GM12878 (cell line): Measurements from ENCODE around the gene ATP6V0E1. TPM values are rescaled to one million over a fixed set of nuclear protein-coding genes. Genes with fewer than 3 reads are reported as not detected.
A peak's percentile ranks its signal among the peaks of the same experiment; 100 is the strongest.

Experiments used
- ATF7 ChIP-seq: fragments of 450-650 bp; IDR thresholded peaks from 2 replicates; pipeline ENCODE4 v1.6.1; 2016; ENCODE audit warnings: low read depth, mild to moderate bottlenecking
- CEBPB ChIP-seq, 2 experiments: fragments of 150-350 bp in 1 of 2; IDR thresholded peaks; 2 replicates each; pipeline ENCODE4 v1.6.1; 2012 to 2014; ENCODE audit warnings: low read depth in 2 of 2, low read length in 2 of 2, borderline replicate concordance in 1 of 2, inconsistent platforms in 1 of 2
- CHD4 ChIP-seq: fragments of 200-600 bp; sonication (generic); IDR thresholded peaks from 2 replicates; pipeline ENCODE4 v1.6.1; 2016; ENCODE audit warnings: mild to moderate bottlenecking
- CREB1 ChIP-seq: IDR thresholded peaks from 2 replicates; pipeline ENCODE4 v1.6.1; 2012; ENCODE audit warnings: low read depth, mild to moderate bottlenecking, inconsistent platforms
- EP300 ChIP-seq, 2 experiments: fragments of 150-350 bp in 1 of 2; IDR thresholded peaks; 2 replicates each; pipeline ENCODE4 v1.6.1; 2011 to 2012; ENCODE audit warnings: low read depth in 2 of 2, low read length in 2 of 2, borderline replicate concordance in 1 of 2, improper control_type of control experiment in 1 of 2, inconsistent platforms in 1 of 2; ENCODE audit not compliant: control insufficient read depth in 1 of 2
- ETV6 ChIP-seq, 2 experiments: fragments of 450-650 bp in 1 of 2; IDR thresholded peaks in 1 of 2; conservative IDR thresholded peaks in 1 of 2; 2 replicates each; pipeline ENCODE4 v1.6.1; 2014; ENCODE audit warnings: antibody characterized with exemption in 1 of 2, borderline replicate concordance in 1 of 2, low read depth in 1 of 2, mild to moderate bottlenecking in 1 of 2, moderate library complexity in 1 of 2
- FOXM1 ChIP-seq: IDR thresholded peaks from 2 replicates; pipeline ENCODE4 v1.6.1; 2012; ENCODE audit warnings: low read depth, mild to moderate bottlenecking, inconsistent platforms, low read length, moderate library complexity
- GATAD2B ChIP-seq: fragments of 450-650 bp; conservative IDR thresholded peaks from 2 replicates; pipeline ENCODE4 v1.6.1; 2017; ENCODE audit warnings: low read depth, mild to moderate bottlenecking, moderate library complexity
- HDGF ChIP-seq: fragments of 450-650 bp; IDR thresholded peaks from 2 replicates; pipeline ENCODE4 v1.6.1; 2016; ENCODE audit warnings: antibody characterized with exemption
- MEF2A ChIP-seq: IDR thresholded peaks from 2 replicates; pipeline ENCODE4 v1.6.1; 2011; ENCODE audit warnings: low read depth, mild to moderate bottlenecking, low read length, moderate library complexity; ENCODE audit not compliant: insufficient read depth
- NBN ChIP-seq: fragments of 450-650 bp; IDR thresholded peaks from 2 replicates; pipeline ENCODE4 v1.6.1; 2016
- NFIC ChIP-seq: IDR thresholded peaks from 2 replicates; pipeline ENCODE4 v1.6.1; 2012; ENCODE audit warnings: low read depth, mild to moderate bottlenecking, inconsistent platforms, low read length, moderate library complexity
- RCOR1 ChIP-seq: conservative IDR thresholded peaks from 2 replicates; pipeline ENCODE4 v1.6.1; 2012; ENCODE audit warnings: low read depth, low read length, improper control_type of control experiment
- RELA ChIP-seq: fragments of 450-650 bp; IDR thresholded peaks from 2 replicates; pipeline ENCODE4 v1.8.0; 2014; ENCODE audit warnings: borderline replicate concordance; ENCODE audit not compliant: partially characterized antibody
- RUNX3 ChIP-seq: IDR thresholded peaks from 2 replicates; pipeline ENCODE4 v1.6.1; 2012; ENCODE audit warnings: low read length, inconsistent platforms
- SMARCA5 ChIP-seq: fragments of 450-650 bp; IDR thresholded peaks from 2 replicates; pipeline ENCODE4 v1.6.1; 2017; ENCODE audit warnings: mild to moderate bottlenecking
- SP1 ChIP-seq: IDR thresholded peaks from one replicate; pipeline ENCODE4 v1.6.1; 2011; ENCODE audit warnings: low read depth, low read length
- SREBF2 ChIP-seq: IDR thresholded peaks from 2 replicates; pipeline ENCODE4 v1.6.1; 2012; ENCODE audit warnings: mild to moderate bottlenecking, low read length
- SUZ12 ChIP-seq: fragments of 200-600 bp; sonication (generic); IDR thresholded peaks from one replicate; pipeline ENCODE4 v1.6.1; 2018; ENCODE audit warnings: antibody characterized with exemption, mild to moderate bottlenecking; ENCODE audit not compliant: unreplicated experiment
- TCF3 ChIP-seq: IDR thresholded peaks from 2 replicates; pipeline ENCODE4 v1.6.1; 2012; ENCODE audit warnings: low read depth, mild to moderate bottlenecking, low read length, borderline replicate concordance; ENCODE audit not compliant: insufficient read depth
- TCF7 ChIP-seq: IDR thresholded peaks from 2 replicates; pipeline ENCODE4 v1.6.1; 2014; ENCODE audit warnings: antibody characterized with exemption, borderline replicate concordance
- YBX1 ChIP-seq: fragments of 450-650 bp; IDR thresholded peaks from 2 replicates; pipeline ENCODE4 v1.6.1; 2016; ENCODE audit warnings: antibody characterized with exemption
- ZBED1 ChIP-seq: IDR thresholded peaks from 2 replicates; pipeline ENCODE4 v1.6.1; 2016; ENCODE audit warnings: borderline replicate concordance
- polyA plus RNA-seq, 11 experiments: library from polyadenylated mRNA; depleted of rRNA in 4 of 11; unstranded in 6 of 11; stranded (reverse) in 5 of 11; fragments of >200 nt; fragmentation: Nextera tagmentation in 4 of 11; fragmentation: Illumina TruSeq in 1 of 11; extraction: Ambion mirVana in 4 of 11; extraction: Trizol in 1 of 11; gene quantifications; 1 replicate in 1 of 11; 2 replicates in 10 of 11; pipeline versions ENCODE4 v1.2.1 to v1.2.3, GENCODE V29; 2011 to 2016; ENCODE audit warnings: inconsistent platforms in 2 of 11, missing spikeins in 2 of 11, low read depth in 1 of 11
- total RNA-seq, 4 experiments: library from RNA; depleted of rRNA in 3 of 4; stranded (reverse); fragments of >200 nt in 3 of 4; fragmentation: Illumina TruSeq in 1 of 4; extraction: Trizol in 1 of 4; gene quantifications; 2 replicates each; pipeline versions ENCODE4 v1.2.1 to v1.2.3, GENCODE V29; 2013 to 2021
- TF ChIP-seq, protein P1 (sequence below): IDR thresholded peaks from 2 replicates; pipeline ENCODE4 v1.6.1; 2011; ENCODE audit warnings: low read depth, low read length, improper control_type of control experiment, borderline replicate concordance
- TF ChIP-seq, protein P2 (sequence below): fragments of 450-650 bp; IDR thresholded peaks from 2 replicates; pipeline ENCODE4 v1.6.1; 2017; ENCODE audit warnings: mild to moderate bottlenecking, moderate library complexity
- TF ChIP-seq, protein P3 (sequence below): IDR thresholded peaks from 2 replicates; pipeline ENCODE4 v1.6.1; 2012; ENCODE audit warnings: low read length, inconsistent platforms

The ATP6V0E1 gene
- total and polyA plus RNA-seq, 10 of the 15 experiments (the other 5 are each of a cell fraction or from before 2014, with no cell fraction given), result 143 to 787 (median 306) TPM

DNA sequence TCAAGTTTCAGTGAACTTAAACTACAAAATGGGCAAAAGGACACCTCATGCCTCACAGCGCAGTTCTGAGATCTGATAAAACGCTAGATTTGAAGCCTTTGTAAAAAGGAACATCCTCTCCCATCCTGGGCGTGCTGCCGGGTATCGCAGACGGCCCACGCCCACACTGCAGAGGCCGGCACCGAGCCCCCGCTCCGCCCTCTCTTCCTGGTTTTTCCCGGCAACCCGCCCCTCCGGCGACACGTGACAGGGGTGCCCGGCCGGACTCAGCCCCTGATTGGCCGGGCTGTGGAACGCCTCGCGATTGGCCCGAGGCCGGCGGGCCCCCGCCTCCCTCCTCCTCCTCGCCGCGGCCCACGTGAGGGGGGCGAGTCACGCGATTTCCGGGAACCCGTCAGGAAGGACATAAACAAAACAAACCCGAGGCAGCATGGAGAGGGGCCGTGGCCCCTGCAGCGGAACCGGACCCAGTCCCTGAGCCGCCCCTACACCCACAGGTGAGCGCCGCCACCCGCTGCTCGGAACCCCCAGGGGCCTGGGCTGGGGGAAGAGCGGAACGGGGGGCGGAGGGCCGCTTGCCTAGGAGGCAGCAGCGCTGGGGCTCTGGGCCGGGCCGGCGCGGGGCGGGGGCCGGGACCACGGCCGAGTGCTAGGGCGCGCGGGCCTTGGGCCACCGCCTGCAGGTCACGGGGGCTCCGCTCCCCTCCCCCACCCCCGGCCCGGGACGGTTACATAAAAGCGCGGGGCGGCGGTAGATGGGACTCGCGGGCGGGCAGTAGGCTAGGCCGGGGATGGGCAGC lies 72.6 kb downstream of the ATP6V0E1 start, which contains the start of gene CREBRF (continued):
- TF ChIP-seq, protein P1, sequence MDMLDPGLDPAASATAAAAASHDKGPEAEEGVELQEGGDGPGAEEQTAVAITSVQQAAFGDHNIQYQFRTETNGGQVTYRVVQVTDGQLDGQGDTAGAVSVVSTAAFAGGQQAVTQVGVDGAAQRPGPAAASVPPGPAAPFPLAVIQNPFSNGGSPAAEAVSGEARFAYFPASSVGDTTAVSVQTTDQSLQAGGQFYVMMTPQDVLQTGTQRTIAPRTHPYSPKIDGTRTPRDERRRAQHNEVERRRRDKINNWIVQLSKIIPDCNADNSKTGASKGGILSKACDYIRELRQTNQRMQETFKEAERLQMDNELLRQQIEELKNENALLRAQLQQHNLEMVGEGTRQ, result peak; percentile 97
- TF ChIP-seq ATF7 (peak; percentile 43; the same call in 1 of the 2 replicates), RELA (peak; percentile 92), CHD4 (no peak), EP300 (IDR thresholded peaks at IDR 0.05; ENCODE audit: borderline replicate concordance in 1 of 2, control insufficient read depth in 1 of 2, low read depth in 2 of 2, low read length in 2 of 2) (peak in 1 of 2 experiments; percentile 62; a peak in 1 of 4 replicates), FOXM1 (no peak), CREB1 (peak; percentile 53; the same call in 1 of the 2 replicates), ZBED1 (no peak), SP1 (peak; percentile 74), NFIC (no peak), NBN (0 out of 2 replicates have a peak, but pooled peaks have one; percentile 35), CEBPB (IDR thresholded peaks at IDR 0.05; ENCODE audit: borderline replicate concordance in 1 of 2, low read depth in 2 of 2, low read length in 2 of 2) (no peak), TCF3 (no peak), RCOR1 (no peak), SUZ12 (no peak), TCF7 (no peak), YBX1 (no peak), MEF2A (no peak), SMARCA5 (no peak), ETV6 (conservative IDR thresholded peaks at IDR 0.05 in 1 of 2, IDR thresholded peaks at IDR 0.05 in 1 of 2; ENCODE audit: borderline replicate concordance in 1 of 2, low read depth in 1 of 2) (0 out of 4 replicates have a peak, but pooled peaks of 1 of the 2 experiments have one; percentile 18), HDGF (no peak), SREBF2 (peak; percentile 38; the same call in 1 of the 2 replicates), GATAD2B (peak; percentile 72), RUNX3 (peak; percentile 43)
- TF ChIP-seq, protein P2, sequence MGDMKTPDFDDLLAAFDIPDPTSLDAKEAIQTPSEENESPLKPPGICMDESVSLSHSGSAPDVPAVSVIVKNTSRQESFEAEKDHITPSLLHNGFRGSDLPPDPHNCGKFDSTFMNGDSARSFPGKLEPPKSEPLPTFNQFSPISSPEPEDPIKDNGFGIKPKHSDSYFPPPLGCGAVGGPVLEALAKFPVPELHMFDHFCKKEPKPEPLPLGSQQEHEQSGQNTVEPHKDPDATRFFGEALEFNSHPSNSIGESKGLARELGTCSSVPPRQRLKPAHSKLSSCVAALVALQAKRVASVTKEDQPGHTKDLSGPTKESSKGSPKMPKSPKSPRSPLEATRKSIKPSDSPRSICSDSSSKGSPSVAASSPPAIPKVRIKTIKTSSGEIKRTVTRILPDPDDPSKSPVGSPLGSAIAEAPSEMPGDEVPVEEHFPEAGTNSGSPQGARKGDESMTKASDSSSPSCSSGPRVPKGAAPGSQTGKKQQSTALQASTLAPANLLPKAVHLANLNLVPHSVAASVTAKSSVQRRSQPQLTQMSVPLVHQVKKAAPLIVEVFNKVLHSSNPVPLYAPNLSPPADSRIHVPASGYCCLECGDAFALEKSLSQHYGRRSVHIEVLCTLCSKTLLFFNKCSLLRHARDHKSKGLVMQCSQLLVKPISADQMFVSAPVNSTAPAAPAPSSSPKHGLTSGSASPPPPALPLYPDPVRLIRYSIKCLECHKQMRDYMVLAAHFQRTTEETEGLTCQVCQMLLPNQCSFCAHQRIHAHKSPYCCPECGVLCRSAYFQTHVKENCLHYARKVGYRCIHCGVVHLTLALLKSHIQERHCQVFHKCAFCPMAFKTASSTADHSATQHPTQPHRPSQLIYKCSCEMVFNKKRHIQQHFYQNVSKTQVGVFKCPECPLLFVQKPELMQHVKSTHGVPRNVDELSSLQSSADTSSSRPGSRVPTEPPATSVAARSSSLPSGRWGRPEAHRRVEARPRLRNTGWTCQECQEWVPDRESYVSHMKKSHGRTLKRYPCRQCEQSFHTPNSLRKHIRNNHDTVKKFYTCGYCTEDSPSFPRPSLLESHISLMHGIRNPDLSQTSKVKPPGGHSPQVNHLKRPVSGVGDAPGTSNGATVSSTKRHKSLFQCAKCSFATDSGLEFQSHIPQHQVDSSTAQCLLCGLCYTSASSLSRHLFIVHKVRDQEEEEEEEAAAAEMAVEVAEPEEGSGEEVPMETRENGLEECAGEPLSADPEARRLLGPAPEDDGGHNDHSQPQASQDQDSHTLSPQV, result no peak
- TF ChIP-seq, protein P3, sequence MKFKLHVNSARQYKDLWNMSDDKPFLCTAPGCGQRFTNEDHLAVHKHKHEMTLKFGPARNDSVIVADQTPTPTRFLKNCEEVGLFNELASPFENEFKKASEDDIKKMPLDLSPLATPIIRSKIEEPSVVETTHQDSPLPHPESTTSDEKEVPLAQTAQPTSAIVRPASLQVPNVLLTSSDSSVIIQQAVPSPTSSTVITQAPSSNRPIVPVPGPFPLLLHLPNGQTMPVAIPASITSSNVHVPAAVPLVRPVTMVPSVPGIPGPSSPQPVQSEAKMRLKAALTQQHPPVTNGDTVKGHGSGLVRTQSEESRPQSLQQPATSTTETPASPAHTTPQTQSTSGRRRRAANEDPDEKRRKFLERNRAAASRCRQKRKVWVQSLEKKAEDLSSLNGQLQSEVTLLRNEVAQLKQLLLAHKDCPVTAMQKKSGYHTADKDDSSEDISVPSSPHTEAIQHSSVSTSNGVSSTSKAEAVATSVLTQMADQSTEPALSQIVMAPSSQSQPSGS, result no peak
